Calu3 (cell line): ENCODE data around the gene FLT4. TPM values are rescaled to one million over a fixed set of nuclear protein-coding genes. Genes with fewer than 3 reads are reported as not detected.

Experiments used
- BruUV-seq: library from RNA; stranded (reverse); fragments of 400-500 nt; replicated peaks from 2 replicates; lab custom pipeline; 2021; lab: Mats Ljungman, UMichigan
- CTCF ChIA-PET: fragments of 300-600 bp; sonication (Branson Sonifier 250); formaldehyde crosslinking; loops from one replicate; lab custom pipeline; 2022; ENCODE audit warnings: antibody characterized with exemption; lab: Charles Lee
- DNase-seq: peaks from one replicate; pipeline ENCODE4 v3.0.0; 2022
- H3K27ac Mint-ChIP-seq: one replicate; pipeline ENCODE4 v1.8.0; 2022; ENCODE audit warnings: mixed read lengths; ENCODE audit not compliant: unreplicated experiment
- H3K27me3 Mint-ChIP-seq: one replicate; pipeline ENCODE4 v1.8.0; 2022; ENCODE audit warnings: mixed read lengths; ENCODE audit not compliant: unreplicated experiment
- H3K36me3 Mint-ChIP-seq: one replicate; pipeline ENCODE4 v1.8.0; 2022; ENCODE audit warnings: mild to moderate bottlenecking, moderate library complexity, mixed read lengths; ENCODE audit not compliant: insufficient read depth, unreplicated experiment
- H3K4me1 Mint-ChIP-seq: one replicate; pipeline ENCODE4 v1.8.0; 2022; ENCODE audit warnings: mild to moderate bottlenecking, low read depth, mixed read lengths; ENCODE audit not compliant: unreplicated experiment
- H3K4me3 Mint-ChIP-seq: one replicate; pipeline ENCODE4 v1.8.0; 2022; ENCODE audit warnings: mild to moderate bottlenecking, low read depth, moderate library complexity, mixed read lengths; ENCODE audit not compliant: unreplicated experiment
- H3K9me3 Mint-ChIP-seq: one replicate; pipeline ENCODE4 v1.8.0; 2022; ENCODE audit warnings: low read depth, mixed read lengths; ENCODE audit not compliant: unreplicated experiment
- CTCF ChIP-seq: fragments of 200-600 bp; IDR thresholded peaks from one replicate; pipeline ENCODE4 v1.8.0; 2022; ENCODE audit warnings: antibody characterized with exemption; ENCODE audit not compliant: unreplicated experiment
- intact Hi-C: fragments of 100-400 bp; cut with micrococcal nuclease; formaldehyde crosslinking; loops from one replicate; pipeline ENCODE4 v1.10.0; 2022; ENCODE audit not compliant: unreplicated experiment
- total RNA-seq: library from RNA; stranded (reverse); gene quantifications from 2 replicates; pipeline ENCODE4 v1.2.3, GENCODE V29; 2022

The FLT4 gene
- total RNA-seq, 1 experiment from 2014 or later: not detected

DNA sequence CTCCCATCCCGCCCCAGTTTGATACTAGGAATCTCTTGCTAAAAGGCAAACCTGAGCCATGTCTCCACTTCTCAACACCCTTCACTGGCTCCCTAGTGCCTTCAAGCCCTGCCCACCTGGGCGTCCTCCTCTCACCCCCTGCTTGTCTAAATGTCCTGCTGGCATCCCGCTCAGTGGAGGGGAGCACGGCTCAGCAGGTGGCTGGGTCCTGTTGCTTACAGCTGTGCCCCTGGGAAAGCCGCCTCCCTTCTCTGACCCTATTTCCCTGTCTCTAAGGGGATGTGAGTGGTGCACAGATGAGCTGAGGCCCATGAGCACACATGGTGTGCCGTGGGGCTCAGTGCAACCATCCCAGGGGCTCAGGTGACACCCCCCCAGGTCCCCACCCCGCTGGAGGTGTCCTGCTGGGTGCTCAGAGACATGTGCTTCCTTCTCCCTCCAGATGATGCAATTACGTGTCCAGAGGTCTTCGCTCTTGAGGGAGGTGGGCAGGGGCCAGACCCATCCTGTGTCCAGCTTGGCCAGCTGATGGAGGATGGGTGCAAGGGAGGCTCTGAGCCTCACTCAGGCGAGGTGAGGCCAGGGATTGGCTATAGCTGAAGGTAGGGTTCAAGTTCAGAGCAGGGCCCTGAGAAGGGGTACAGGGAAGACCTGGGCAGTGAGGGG is 24.1 kb downstream of the FLT4 start:
- Mint-ChIP-seq H3K4me1 (peaks cover 2% of the 10 kb centered on the region), H3K36me3 (no peaks in the 10 kb centered on the region), H3K9me3 (no peaks in the 10 kb centered on the region), H3K27ac (no peak overlapping the region), H3K27me3 (peaks cover 55% of the 10 kb centered on the region), H3K4me3 (no peak overlapping the region)
- TF ChIP-seq CTCF: no peak
- no TSS peak for BruUV-seq
- intact Hi-C loops: no loop called here
- CTCF ChIA-PET: interaction anchor here (0.6 to 1.5 kb wide), 3 partner anchors 11 to 19 kb away, joined by 4 to 5 read pairs (median 4); no protein-coding TSS in a partner anchor
- no peak for DNase-seq

DNA sequence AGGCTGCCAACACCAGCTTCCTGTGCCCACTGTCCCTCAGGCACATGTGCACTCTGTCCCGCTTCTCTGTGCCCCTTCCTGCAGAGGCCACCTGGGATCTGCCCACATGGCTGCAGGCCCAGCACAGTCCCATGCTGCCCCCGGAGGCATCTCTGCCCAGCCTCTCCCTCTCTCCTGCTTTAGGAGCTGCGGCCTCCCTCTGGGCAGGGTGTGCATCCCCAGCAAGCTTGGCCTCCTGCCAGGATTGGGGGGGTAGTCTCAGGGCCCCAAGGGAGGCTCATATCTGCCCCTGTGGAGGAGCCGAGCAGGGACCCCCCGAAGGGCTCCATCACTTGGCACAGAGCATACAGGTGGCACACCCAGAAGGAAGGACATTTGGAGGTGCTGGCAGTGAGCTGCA is 24.8 kb downstream of the FLT4 start:
- BruUV-seq: no TSS peak
- no peak for TF ChIP-seq CTCF
- Mint-ChIP-seq H3K27me3 (peaks cover 62% of the 10 kb centered on the region), H3K36me3 (no peaks in the 10 kb centered on the region), H3K27ac (no peak overlapping the region), H3K4me3 (no peak overlapping the region), H3K9me3 (no peaks in the 10 kb centered on the region), H3K4me1 (peaks cover 9% of the 10 kb centered on the region)
- no peak for DNase-seq
- CTCF ChIA-PET: interaction anchor here (0.6 to 1.5 kb wide), 4 partner anchors 12 to 67 kb away, joined by 3 to 5 read pairs (median 4); no protein-coding TSS in a partner anchor
- intact Hi-C loops: no loop called here

DNA sequence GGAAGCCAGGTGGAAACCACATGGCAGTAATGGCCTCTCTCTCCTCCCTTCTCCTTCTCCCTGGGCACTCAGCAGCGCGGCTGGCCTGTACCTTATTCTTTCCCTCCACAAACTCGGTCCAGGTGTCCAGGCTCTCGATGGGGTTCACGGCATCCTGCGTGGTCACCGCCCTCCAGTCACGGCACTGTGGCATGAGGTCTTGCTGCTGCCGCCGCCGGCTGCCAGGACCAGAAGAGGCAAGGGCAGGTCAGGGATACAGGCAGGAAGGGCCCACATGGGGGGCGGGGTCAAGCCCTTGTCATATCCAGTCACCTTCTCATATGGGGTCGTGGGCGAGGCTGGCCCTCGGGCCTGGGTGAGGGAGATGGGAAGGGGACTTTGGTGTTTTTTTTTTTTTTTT is 25.6 kb downstream of the FLT4 start:
- CTCF ChIA-PET: interaction anchor here (0.6 to 1.5 kb wide), 3 partner anchors 13 to 67 kb away, joined by 3 to 5 read pairs (median 4); no protein-coding TSS in a partner anchor
- BruUV-seq: no TSS peak

DNA sequence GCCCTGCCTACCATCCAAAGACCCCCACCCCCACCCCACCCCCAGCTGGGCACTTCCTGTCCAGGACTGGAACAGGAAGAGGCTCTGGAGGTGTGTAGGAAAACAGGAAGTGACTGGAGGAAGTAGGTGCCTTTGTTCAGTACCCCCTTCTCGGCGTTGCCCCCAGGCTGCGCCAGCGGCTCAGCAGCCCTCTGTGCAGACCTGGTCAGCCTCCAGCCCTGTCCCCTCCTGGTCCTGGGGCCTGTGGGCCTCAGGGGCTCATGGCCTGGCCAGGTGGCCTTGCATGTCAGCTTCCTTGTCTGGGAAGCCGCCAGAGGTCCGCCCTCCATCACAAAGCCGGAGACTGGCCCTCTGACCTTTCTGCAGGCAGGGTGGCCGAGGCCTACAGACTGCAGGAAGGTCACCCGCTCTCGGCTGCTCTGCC is 26.0 kb downstream of the FLT4 start:
- no peak for DNase-seq
- BruUV-seq: no TSS peak
- Mint-ChIP-seq H3K36me3 (no peaks in the 10 kb centered on the region), H3K9me3 (no peaks in the 10 kb centered on the region), H3K27ac (no peak overlapping the region), H3K4me3 (no peak overlapping the region), H3K27me3 (peaks cover 74% of the 10 kb centered on the region), H3K4me1 (peaks cover 11% of the 10 kb centered on the region)
- intact Hi-C loops: no loop called here
- CTCF ChIA-PET: no interaction called here
- no peak for TF ChIP-seq CTCF

More for the DNA sequence above, 25.6 kb downstream of the FLT4 start:
- Mint-ChIP-seq H3K27me3 (peaks cover 69% of the 10 kb centered on the region), H3K36me3 (no peaks in the 10 kb centered on the region), H3K27ac (no peak overlapping the region), H3K4me1 (peaks cover 11% of the 10 kb centered on the region), H3K4me3 (no peak overlapping the region), H3K9me3 (no peaks in the 10 kb centered on the region)
- no peak for TF ChIP-seq CTCF
- intact Hi-C loops: no loop called here
- DNase-seq: no peak
